SK-N-SH treated with all-trans-retinoic acid at 6 μM for 48 hours (cell line): Measurements from ENCODE around the gene DNAJA1.

Experiments used
- ARNTL ChIP-seq: fragments of 450-650 bp; formaldehyde crosslinking; IDR thresholded peaks from 2 replicates; pipeline ENCODE4 v1.5.0; 2020; ENCODE audit warnings: low read depth, mild to moderate bottlenecking, moderate library complexity, borderline replicate concordance
- BACH2 ChIP-seq: fragments of 250-450 bp; sonication (Bioruptor Pico); IDR thresholded peaks from 2 replicates; pipeline ENCODE4 v1.9.0; 2021; ENCODE audit warnings: mild to moderate bottlenecking, borderline replicate concordance
- CSDC2 ChIP-seq: fragments of 250-450 bp; sonication (Bioruptor Pico); IDR thresholded peaks from 2 replicates; pipeline ENCODE4 v1.5.0; 2020; ENCODE audit warnings: mild to moderate bottlenecking, moderate library complexity
- PATZ1 ChIP-seq: fragments of 250-450 bp; sonication (Bioruptor Pico); IDR thresholded peaks from 2 replicates; pipeline ENCODE4 v1.8.0; 2020; ENCODE audit warnings: mild to moderate bottlenecking, moderate library complexity, borderline replicate concordance
- RARB ChIP-seq: fragments of 250-450 bp; sonication (Bioruptor Pico); IDR thresholded peaks from 2 replicates; pipeline ENCODE4 v1.8.0; 2021; ENCODE audit warnings: mild to moderate bottlenecking, moderate library complexity
- SNAI2 ChIP-seq: fragments of 250-450 bp; sonication (Bioruptor Pico); IDR thresholded peaks from 2 replicates; pipeline ENCODE4 v1.5.0; 2020; ENCODE audit warnings: mild to moderate bottlenecking, moderate library complexity
- TSHZ2 ChIP-seq: fragments of 250-450 bp; sonication (Bioruptor Pico); IDR thresholded peaks from 2 replicates; pipeline ENCODE4 v1.5.0; 2020; ENCODE audit warnings: mild to moderate bottlenecking, moderate library complexity
- ZC3H10 ChIP-seq: fragments of 250-450 bp; sonication (Bioruptor Pico); IDR thresholded peaks from 2 replicates; pipeline ENCODE4 v1.5.1; 2021; ENCODE audit warnings: mild to moderate bottlenecking, moderate library complexity
- ZFP3 ChIP-seq: fragments of 250-450 bp; sonication (Bioruptor Pico); IDR thresholded peaks from 2 replicates; pipeline ENCODE4 v1.5.0; 2020; ENCODE audit warnings: mild to moderate bottlenecking, moderate library complexity
- ZFP30 ChIP-seq: fragments of 450-650 bp; formaldehyde crosslinking; IDR thresholded peaks from 2 replicates; pipeline ENCODE4 v1.5.0; 2022; ENCODE audit warnings: mild to moderate bottlenecking, moderate library complexity
- ZNF8 ChIP-seq: fragments of 450-650 bp; formaldehyde crosslinking; IDR thresholded peaks from 2 replicates; pipeline ENCODE4 v1.5.0; 2020; ENCODE audit warnings: mild to moderate bottlenecking, moderate library complexity

- TF ChIP-seq ZFP30 (no peak), PATZ1 (CRISPR knock-in tag) (no peak), RARB (CRISPR knock-in tag) (no peak), BACH2 (CRISPR knock-in tag) (no peak), SNAI2 (CRISPR knock-in tag) (no peak), ZC3H10 (CRISPR knock-in tag) (no peak), ZFP3 (CRISPR knock-in tag) (no peak), ZNF8 (no peak), ARNTL (CRISPR knock-in tag) (no peak), TSHZ2 (CRISPR knock-in tag) (no peak), CSDC2 (CRISPR knock-in tag) (no peak)
Observed at GRCh38 chr9:33022303-33022702, 2.8 kb upstream of the DNAJA1 start.
